ENCODE measurements around the gene C3orf22.

- no peak for TF ChIP-seq CTCF (conservative IDR thresholded peaks at IDR 0.05)
- TF ChIP-seq EZH2 (IDR thresholded peaks at IDR 0.05; ENCODE audit: low read depth), result no peak
Observed at GRCh38 chr3:126546013-126546412, 12.7 kb downstream of the C3orf22 start.
